Tibial nerve (tissue), 3 donors: ENCODE measurements around the gene SPATA20.

ENCODE experiments used
- POLR2A ChIP-seq, 2 donors: fragments of 450-650 bp; IDR thresholded peaks; one replicate each; pipeline ENCODE4 v1.6.1; 2017; ENCODE audit warnings: antibody characterized with exemption in 2 of 2, mild to moderate bottlenecking in 2 of 2, moderate library complexity in 2 of 2
- TF ChIP-seq, protein P1 (sequence below), 5 experiments: fragments of 200-600 bp in 3 of 5; fragments of 450-650 bp in 2 of 5; sonication (generic) in 3 of 5; IDR thresholded peaks; one replicate each; pipeline ENCODE4 v1.5.1; 2016 to 2019; ENCODE audit warnings: antibody characterized with exemption in 5 of 5, mild to moderate bottlenecking in 3 of 5, moderate library complexity in 2 of 5

GRCh38 chr17:50513495-50513894 is 33.5 kb upstream of the SPATA20 start:
- TF ChIP-seq, protein P1, sequence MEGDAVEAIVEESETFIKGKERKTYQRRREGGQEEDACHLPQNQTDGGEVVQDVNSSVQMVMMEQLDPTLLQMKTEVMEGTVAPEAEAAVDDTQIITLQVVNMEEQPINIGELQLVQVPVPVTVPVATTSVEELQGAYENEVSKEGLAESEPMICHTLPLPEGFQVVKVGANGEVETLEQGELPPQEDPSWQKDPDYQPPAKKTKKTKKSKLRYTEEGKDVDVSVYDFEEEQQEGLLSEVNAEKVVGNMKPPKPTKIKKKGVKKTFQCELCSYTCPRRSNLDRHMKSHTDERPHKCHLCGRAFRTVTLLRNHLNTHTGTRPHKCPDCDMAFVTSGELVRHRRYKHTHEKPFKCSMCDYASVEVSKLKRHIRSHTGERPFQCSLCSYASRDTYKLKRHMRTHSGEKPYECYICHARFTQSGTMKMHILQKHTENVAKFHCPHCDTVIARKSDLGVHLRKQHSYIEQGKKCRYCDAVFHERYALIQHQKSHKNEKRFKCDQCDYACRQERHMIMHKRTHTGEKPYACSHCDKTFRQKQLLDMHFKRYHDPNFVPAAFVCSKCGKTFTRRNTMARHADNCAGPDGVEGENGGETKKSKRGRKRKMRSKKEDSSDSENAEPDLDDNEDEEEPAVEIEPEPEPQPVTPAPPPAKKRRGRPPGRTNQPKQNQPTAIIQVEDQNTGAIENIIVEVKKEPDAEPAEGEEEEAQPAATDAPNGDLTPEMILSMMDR (IDR thresholded peaks at IDR 0.05), result no peak
- no peak for TF ChIP-seq POLR2A (IDR thresholded peaks at IDR 0.05)
